ENCODE results near the gene RHEB. TPM values are rescaled to one million over a fixed set of nuclear protein-coding genes. Genes with fewer than 3 reads are reported as not detected.

The RHEB gene
- total RNA-seq, 1 donor from 2014 or later = 135 TPM

GRCh38 chr7:151507806-151508205 is 11.9 kb downstream of the RHEB start:
- no peak for ATAC-seq

GRCh38 chr7:151506901-151507382 is 12.8 kb downstream of the RHEB start:
- intact Hi-C loops (cut with DNase I) = no loop called here
- ATAC-seq = no peak
- DNase-seq (ENCODE audit: missing footprints) = no peak

More at GRCh38 chr7:151507806-151508205, 11.9 kb downstream of the RHEB start:
- intact Hi-C loops (cut with DNase I) = no loop called here
- DNase-seq (ENCODE audit: missing footprints) = no peak

GRCh38 chr7:151505836-151506468 is 13.7 kb downstream of the RHEB start:
- intact Hi-C loops (cut with DNase I) = no loop called here
- DNase-seq (ENCODE audit: missing footprints) = no peak
- no peak for ATAC-seq

GRCh38 chr7:151505433-151505832 is 14.3 kb downstream of the RHEB start:
- no peak for DNase-seq (ENCODE audit: missing footprints)
- ATAC-seq = no peak
- intact Hi-C loops (cut with DNase I) = no loop called here

- ATAC-seq (no peak), DNase-seq (ENCODE audit: missing footprints) (no peak)
- intact Hi-C loops (cut with DNase I) = no loop called here
These were observed 14.9 kb downstream of the RHEB start for GRCh38 chr7:151504715-151505326.

- DNase-seq (ENCODE audit: missing footprints) = no peak
- peak; percentile 82 for ATAC-seq
- intact Hi-C loops (cut with DNase I) = no loop called here
These were observed 15.6 kb downstream of the RHEB start for GRCh38 chr7:151503902-151504714.

GRCh38 chr7:151501676-151502075 is 18.0 kb downstream of the RHEB start:
- intact Hi-C loops (cut with DNase I) = no loop called here
- no peak for ATAC-seq
- DNase-seq (ENCODE audit: missing footprints) = no peak

GRCh38 chr7:151498495-151498894 is 21.2 kb downstream of the RHEB start:
- intact Hi-C loops (cut with DNase I) = no loop called here
- DNase-seq (ENCODE audit: missing footprints) = no peak
- ATAC-seq = no peak

GRCh38 chr7:151497306-151497871 is 22.3 kb downstream of the RHEB start:
- ATAC-seq (no peak), DNase-seq (ENCODE audit: missing footprints) (no peak)
- intact Hi-C loops (cut with DNase I) = no loop called here

- intact Hi-C loops (cut with DNase I) = no loop called here
- DNase-seq (ENCODE audit: missing footprints) (no peak), ATAC-seq (no peak)
These were observed 24.3 kb downstream of the RHEB start for GRCh38 chr7:151495360-151495759.

GRCh38 chr7:151494298-151495284 is 25.1 kb downstream of the RHEB start:
- ATAC-seq (no peak), DNase-seq (ENCODE audit: missing footprints) (no peak)
- intact Hi-C loops (cut with DNase I) = no loop called here

GRCh38 chr7:151493083-151493482 is 26.6 kb downstream of the RHEB start:
- intact Hi-C loops (cut with DNase I) = no loop called here
- ATAC-seq (no peak), DNase-seq (ENCODE audit: missing footprints) (no peak)

- intact Hi-C loops (cut with DNase I) = no loop called here
- DNase-seq (ENCODE audit: missing footprints) = no peak
- no peak for ATAC-seq
These were observed 27.8 kb downstream of the RHEB start for GRCh38 chr7:151491859-151492258.

GRCh38 chr7:151490456-151491105 is 29.1 kb downstream of the RHEB start:
- no peak for DNase-seq (ENCODE audit: missing footprints)
- ATAC-seq = no peak
- intact Hi-C loops (cut with DNase I) = no loop called here

- no peak for DNase-seq (ENCODE audit: missing footprints)
- ATAC-seq = no peak
- intact Hi-C loops (cut with DNase I) = no loop called here
These were observed 30.2 kb downstream of the RHEB start for GRCh38 chr7:151489498-151489897.

- intact Hi-C loops (cut with DNase I) = no loop called here
- DNase-seq (ENCODE audit: missing footprints) = no peak
- no peak for ATAC-seq
These were observed 31.6 kb downstream of the RHEB start for GRCh38 chr7:151488096-151488495.

- intact Hi-C loops (cut with DNase I) = no loop called here
- ATAC-seq (no peak), DNase-seq (ENCODE audit: missing footprints) (no peak)
These were observed 32.5 kb downstream of the RHEB start for GRCh38 chr7:151487228-151487627.

GRCh38 chr7:151486074-151486473 is 33.6 kb downstream of the RHEB start:
- intact Hi-C loops (cut with DNase I) = no loop called here
- DNase-seq (ENCODE audit: missing footprints) (no peak), ATAC-seq (no peak)
